GM19467 (cell line): ENCODE measurements around the gene ERC1.
A peak's percentile ranks its signal among the peaks of the same experiment; 100 is the strongest.
"Not testable (repeated sequence)": the region's sequence is repeated elsewhere in the genome, so short reads cannot be mapped to it uniquely, and the experiment has no call there.

ENCODE experiments used
- ATAC-seq: cut with Tn5 transposase; IDR thresholded peaks from one replicate; pipeline ENCODE4 v1.9.1; 2021; ENCODE audit warnings: mild to moderate bottlenecking, moderate library complexity; ENCODE audit not compliant: unreplicated experiment

Gene ERC1

GRCh38 chr12:1179128-1179527 lies 188.1 kb downstream of the ERC1 start:
- no peak for ATAC-seq

GRCh38 chr12:1182069-1182468 lies 191.0 kb downstream of the ERC1 start:
- no peak for ATAC-seq

- ATAC-seq, result no peak
These were observed 193.4 kb downstream of the ERC1 start for GRCh38 chr12:1184402-1184801.

GRCh38 chr12:1185460-1186182 lies 194.6 kb downstream of the ERC1 start:
- no peak for ATAC-seq

- ATAC-seq, result no peak
These were observed 195.3 kb downstream of the ERC1 start for GRCh38 chr12:1186298-1186697.

GRCh38 chr12:1188016-1188415 lies 197.0 kb downstream of the ERC1 start:
- ATAC-seq, result no peak

DNA sequence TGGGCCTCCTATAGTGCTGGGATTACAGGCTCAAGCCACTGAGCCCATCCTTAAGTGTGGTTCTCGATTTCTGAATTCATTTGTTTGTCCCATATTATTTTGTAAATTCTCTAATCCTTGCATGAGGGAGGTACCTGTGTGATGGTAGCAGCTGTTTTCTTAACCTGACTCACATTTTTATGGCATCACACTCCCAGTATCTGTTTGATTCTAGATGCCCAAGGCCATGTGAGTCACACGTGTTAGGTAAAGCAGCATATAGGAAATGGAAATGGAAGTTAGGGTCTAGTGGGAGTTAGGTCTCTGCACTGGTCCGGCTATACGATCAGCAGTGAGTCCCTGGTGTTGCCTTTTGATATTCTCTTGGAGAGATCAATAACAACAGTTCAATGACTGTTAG lies 198.1 kb downstream of the ERC1 start:
- ATAC-seq, result no peak

DNA sequence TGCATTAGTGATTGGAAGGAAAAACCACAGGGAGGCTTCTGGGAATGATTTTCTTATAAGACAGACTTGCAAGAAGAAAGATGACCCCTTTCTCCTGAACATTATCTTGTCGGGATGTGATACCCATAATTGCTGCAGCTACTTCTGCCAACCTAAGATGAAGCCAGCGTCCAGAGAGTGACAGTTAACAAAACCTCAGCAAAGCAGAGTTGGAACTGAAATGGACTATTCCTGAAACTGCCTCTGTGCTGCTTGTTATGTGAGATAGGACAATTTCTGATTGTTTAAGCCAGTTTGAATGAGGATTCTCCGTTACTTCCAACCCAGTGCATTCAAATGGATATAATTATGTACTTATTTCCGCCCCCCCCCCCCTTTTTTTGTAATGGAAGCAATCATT lies 204.5 kb downstream of the ERC1 start:
- ATAC-seq, result no peak

- no peak for ATAC-seq
These were observed 206.4 kb downstream of the ERC1 start for GRCh38 chr12:1197264-1198018.

DNA sequence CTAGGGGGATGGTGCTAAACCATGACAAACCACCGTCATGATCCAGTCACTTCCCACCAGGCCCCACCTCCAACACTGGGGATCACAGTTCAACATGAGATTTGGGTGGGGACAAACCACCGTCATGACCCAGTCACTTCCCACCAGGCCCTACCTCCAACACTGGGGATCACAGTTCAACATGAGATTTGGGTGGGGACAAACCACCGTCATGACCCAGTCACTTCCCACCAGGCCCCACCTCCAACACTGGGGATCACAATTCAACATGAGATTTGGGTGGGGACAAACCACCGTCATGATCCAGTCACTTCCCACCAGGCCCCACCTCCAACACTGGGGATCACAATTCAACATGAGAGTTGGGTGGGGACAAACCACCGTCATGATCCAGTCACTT lies 207.8 kb downstream of the ERC1 start:
- not testable (repeated sequence) for ATAC-seq

- ATAC-seq, result no peak
These were observed 208.7 kb downstream of the ERC1 start for GRCh38 chr12:1199700-1200099.

DNA sequence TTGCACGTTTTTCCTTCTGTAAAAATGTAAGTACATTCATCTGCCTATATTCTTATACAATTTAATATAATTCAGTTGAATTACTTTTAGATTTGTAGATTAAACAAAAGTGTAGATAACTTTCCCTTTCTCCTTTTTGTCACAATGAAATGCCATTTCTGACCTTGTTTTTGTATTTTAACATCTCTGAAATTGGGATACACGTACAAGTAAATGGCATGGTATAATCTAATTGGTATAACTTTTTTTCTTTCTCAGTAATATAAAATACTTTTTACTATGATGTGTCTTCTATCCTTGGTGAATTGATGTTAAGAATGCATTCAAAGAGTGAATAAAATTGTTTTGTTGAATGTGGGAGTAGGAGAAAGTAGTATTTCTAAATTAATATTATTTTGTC lies 210.0 kb downstream of the ERC1 start:
- no peak for ATAC-seq

GRCh38 chr12:1201886-1202285 lies 210.9 kb downstream of the ERC1 start:
- no peak for ATAC-seq

DNA sequence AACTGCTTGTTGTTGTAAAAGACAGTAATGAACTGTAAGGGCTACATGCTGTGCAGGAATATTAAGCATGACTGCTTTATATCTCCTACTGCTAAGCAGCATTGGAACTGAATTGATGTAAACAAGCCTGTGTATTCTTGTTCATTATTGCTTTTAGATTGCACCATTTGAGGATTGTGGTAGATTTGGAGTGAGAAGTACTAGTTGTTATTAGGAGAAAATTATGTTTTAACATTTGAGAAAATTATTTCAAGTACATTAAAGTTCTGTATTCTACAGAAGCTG lies 212.7 kb downstream of the ERC1 start:
- ATAC-seq, result no peak

GRCh38 chr12:1204581-1205121 lies 213.6 kb downstream of the ERC1 start:
- ATAC-seq, result peak; percentile 87

DNA sequence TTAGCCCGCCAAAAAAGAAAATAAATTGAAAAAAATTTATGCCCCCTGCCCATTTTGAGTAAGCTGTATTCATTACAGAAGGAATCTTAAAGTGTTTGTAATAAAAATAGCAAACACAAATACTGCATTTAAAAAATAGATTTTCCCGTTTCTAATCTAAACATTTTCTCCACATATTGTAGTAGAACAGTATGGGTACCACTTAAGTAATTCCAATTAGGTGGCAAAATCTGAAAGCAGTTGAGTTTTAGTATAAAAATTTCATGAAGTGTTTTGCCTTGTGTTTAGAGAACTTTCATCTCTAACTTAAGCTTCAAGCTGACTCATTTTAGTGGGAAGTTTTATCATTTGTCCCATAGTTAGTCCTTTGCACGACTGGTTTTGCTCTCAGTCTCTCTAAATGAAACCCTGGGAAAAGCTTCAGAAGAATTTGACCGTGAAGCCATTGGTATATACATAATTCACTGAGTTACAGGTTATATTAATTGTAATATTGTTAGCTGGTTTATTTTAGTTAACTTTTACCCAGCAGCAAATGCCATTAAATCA lies 214.6 kb downstream of the ERC1 start:
- no peak for ATAC-seq

- no peak for ATAC-seq
These were observed 215.2 kb downstream of the ERC1 start for GRCh38 chr12:1206118-1206734.

DNA sequence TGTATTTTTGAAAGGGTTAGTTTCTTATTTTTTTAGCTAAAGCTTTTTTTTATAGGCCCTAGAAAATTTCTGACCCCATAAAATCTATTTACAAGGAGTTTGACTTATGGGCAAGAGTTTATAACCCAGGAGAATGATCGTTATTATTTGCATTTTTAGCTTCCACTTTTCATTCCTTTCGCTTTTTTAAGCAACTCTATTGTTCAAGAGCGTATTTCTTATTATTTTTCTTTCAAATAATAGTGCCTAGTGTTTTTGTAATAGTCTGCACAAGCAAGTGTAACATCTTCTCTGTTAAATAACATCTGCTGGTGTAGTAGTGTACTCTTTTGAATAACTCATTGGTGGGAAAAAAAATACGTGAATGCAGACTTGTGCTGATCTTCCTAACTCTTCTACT lies 216.3 kb downstream of the ERC1 start:
- no peak for ATAC-seq

DNA sequence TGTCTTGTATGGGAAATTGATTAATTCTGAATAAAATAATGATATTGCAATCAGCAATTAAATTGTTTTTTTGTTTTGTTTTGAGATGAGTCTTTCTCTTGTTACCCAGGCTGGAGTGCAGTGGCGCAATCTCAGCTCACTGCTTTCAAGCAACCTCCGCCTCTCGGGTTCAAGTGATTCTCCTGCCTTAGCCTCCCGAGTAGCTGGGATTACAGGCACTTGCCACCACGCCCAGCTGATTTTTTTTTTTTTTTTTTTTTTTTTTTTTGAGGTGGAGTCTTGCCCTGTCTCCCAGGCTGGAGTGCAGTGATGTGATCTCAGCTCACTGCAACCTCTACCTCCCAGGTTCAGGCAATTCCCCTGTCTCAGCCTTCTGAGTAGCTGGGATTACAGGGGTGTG lies 217.7 kb downstream of the ERC1 start:
- not testable (repeated sequence) for ATAC-seq

GRCh38 chr12:1212526-1212925 lies 221.5 kb downstream of the ERC1 start:
- ATAC-seq, result no peak

DNA sequence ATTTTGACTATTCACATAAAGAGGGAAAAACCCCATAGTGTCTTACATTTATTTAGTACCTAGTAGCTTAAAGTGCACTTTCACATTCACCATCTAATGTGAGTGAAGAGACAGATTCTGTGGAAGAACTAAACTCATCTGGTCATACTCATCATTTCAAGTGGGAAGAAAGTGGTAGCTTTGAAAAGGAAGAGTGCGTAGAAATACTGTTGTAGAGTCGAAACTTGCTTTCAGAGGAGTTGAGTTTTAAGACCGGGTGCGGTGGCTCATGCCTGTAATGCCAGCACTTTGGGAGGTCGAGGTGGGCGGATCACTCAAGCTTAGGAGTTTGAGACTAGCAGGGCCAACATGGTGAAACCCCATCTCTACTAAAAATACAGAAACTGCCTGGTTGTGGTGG lies 222.2 kb downstream of the ERC1 start:
- no peak for ATAC-seq
